A673 (cell line): ENCODE results near the gene UGT1A9. TPM values are rescaled to one million over a fixed set of nuclear protein-coding genes. Genes with fewer than 3 reads are reported as not detected.
"Not testable (repeated sequence)": the region's sequence is repeated elsewhere in the genome, so short reads cannot be mapped to it uniquely, and the experiment has no call there.

ENCODE experiments used
- BruUV-seq: library from RNA; stranded (reverse); fragments of 400-500 nt; replicated peaks from 2 replicates; lab custom pipeline; 2021; lab: Mats Ljungman, UMichigan
- CTCF ChIA-PET: fragments of 300-600 bp; sonication (Branson Sonifier 250); formaldehyde crosslinking; loops from one replicate; lab custom pipeline; 2022; ENCODE audit warnings: antibody characterized with exemption; lab: Charles Lee
- POLR2A ChIA-PET: fragments of 300-600 bp; sonication (Branson Sonifier 250); formaldehyde crosslinking; loops from one replicate; lab custom pipeline; 2022; ENCODE audit warnings: antibody characterized with exemption; ENCODE audit not compliant: low non-redundant PET; lab: Charles Lee
- DNase-seq: peaks from one replicate; pipeline ENCODE4 v3.0.0-alpha.2; 2015; ENCODE audit warnings: low spot score
- H3K27ac ChIP-seq: fragments of 200-600 bp; sonication (generic); 2 replicates; pipeline ENCODE4 v1.5.1; 2016; ENCODE audit warnings: mixed run types, low read depth, mild to moderate bottlenecking, mixed read lengths, antibody characterized with exemption, low read length; ENCODE audit not compliant: poor library complexity, severe bottlenecking
- H3K27me3 ChIP-seq: fragments of 200-600 bp; sonication (generic); replicated peaks from 2 replicates; pipeline ENCODE4 v1.6.1; 2017; ENCODE audit warnings: mixed run types, low read depth, mild to moderate bottlenecking, mixed read lengths, antibody characterized with exemption, low read length; ENCODE audit not compliant: insufficient read depth, poor library complexity
- H3K36me3 ChIP-seq: fragments of 200-600 bp; sonication (generic); 2 replicates; pipeline ENCODE4 v1.6.1; 2016; ENCODE audit warnings: mixed run types, mild to moderate bottlenecking, mixed read lengths, antibody characterized with exemption, low read length; ENCODE audit not compliant: insufficient read depth, poor library complexity, severe bottlenecking
- H3K4me1 ChIP-seq: fragments of 200-600 bp; sonication (generic); 2 replicates; pipeline ENCODE4 v1.6.1; 2017; ENCODE audit warnings: mixed run types, mild to moderate bottlenecking, mixed read lengths, antibody characterized with exemption, low read length; ENCODE audit not compliant: insufficient read depth, poor library complexity, severe bottlenecking
- H3K4me3 ChIP-seq: fragments of 200-600 bp; sonication (generic); 2 replicates; pipeline ENCODE4 v1.5.1; 2016; ENCODE audit warnings: low read depth, mixed run types, mild to moderate bottlenecking, mixed read lengths, low read length; ENCODE audit not compliant: poor library complexity, severe bottlenecking
- H3K9me3 ChIP-seq: fragments of 200-600 bp; sonication (generic); 2 replicates; pipeline ENCODE4 v1.6.1; 2016; ENCODE audit warnings: mixed run types, low read depth, mild to moderate bottlenecking, mixed read lengths, antibody characterized with exemption, low read length; ENCODE audit not compliant: poor library complexity, severe bottlenecking
- CTCF ChIP-seq: fragments of 300-800, 200-600 bp; sonication (generic); conservative IDR thresholded peaks from 2 replicates; pipeline ENCODE4 v1.5.1; 2017; ENCODE audit warnings: low read depth, mild to moderate bottlenecking, antibody characterized with exemption, low read length, moderate library complexity, mixed read lengths
- EZH2 ChIP-seq: fragments of 200-600 bp; sonication (generic); IDR thresholded peaks from 2 replicates; pipeline ENCODE4 v1.6.1; 2017; ENCODE audit warnings: borderline replicate concordance, low read depth, mild to moderate bottlenecking, mixed read lengths, antibody characterized with exemption, low read length; ENCODE audit not compliant: poor library complexity, severe bottlenecking
- intact Hi-C: fragments of 100-400 bp; cut with micrococcal nuclease; formaldehyde crosslinking; loops from one replicate; pipeline ENCODE4 v1.10.0; 2022; ENCODE audit not compliant: unreplicated experiment
- total RNA-seq: library from RNA; stranded (reverse); gene quantifications from 2 replicates; pipeline ENCODE4 v1.2.3, GENCODE V29; 2021

Gene UGT1A9
- total RNA-seq, 1 experiment from 2014 or later = not detected

GRCh38 chr2:233740870-233741269, 69.2 kb downstream of the UGT1A9 start:
- CTCF ChIA-PET = no interaction called here

DNA sequence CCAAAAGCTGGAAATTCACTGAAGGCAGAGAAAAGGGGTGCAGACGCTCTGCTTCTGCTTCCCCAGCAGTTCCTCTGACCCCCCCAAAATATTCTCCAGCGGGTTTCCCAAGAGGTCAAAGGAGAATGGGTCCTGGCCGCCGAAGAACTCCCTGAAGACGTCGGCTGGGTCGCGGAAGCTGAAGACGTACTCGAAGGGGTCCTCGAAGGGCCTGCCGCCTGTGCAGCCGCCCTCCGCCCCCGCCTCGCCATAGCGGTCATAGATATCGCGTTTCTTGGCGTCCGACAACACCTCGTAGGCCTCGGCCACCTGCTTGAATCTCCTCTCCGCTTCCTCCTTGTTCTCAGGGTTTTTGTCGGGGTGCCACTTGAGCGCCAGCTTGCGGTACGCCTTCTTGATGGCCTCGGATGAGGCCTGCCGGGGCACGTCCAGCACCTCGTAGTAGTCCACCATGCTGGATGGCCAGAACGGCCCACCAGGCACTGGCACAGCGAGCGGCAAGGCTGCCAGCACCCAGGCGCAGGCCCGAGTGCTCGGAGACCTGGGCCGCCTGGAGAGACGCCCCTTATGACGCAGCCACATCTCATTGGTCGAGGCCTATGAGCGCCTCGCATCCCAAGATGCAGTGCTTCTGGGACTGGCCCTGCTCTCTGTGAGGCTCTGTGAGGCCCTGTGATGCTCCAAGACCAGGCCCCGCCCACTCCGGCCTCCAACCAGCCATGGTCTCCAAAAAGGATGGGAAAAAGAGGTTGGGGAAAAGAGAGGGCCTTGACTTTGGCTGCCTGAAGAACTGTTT, 72.0 kb downstream of the UGT1A9 start:
- no peak for TF ChIP-seq CTCF
- no peak for TF ChIP-seq EZH2
- intact Hi-C loops = no loop called here
- Histone ChIP-seq H3K4me3 (no peak overlapping the region), H3K9me3 (no peaks in the 10 kb centered on the region), H3K4me1 (no peaks in the 10 kb centered on the region), H3K27me3 (no peaks in the 10 kb centered on the region), H3K36me3 (no peaks in the 10 kb centered on the region), H3K27ac (no peak overlapping the region)
- POLR2A ChIA-PET = no interaction called here
- no peak for DNase-seq
- CTCF ChIA-PET = no interaction called here
- BruUV-seq = no TSS peak

More at GRCh38 chr2:233740870-233741269, 69.2 kb downstream of the UGT1A9 start:
- no peak for DNase-seq
- Histone ChIP-seq H3K27me3 (no peaks in the 10 kb centered on the region), H3K4me1 (no peaks in the 10 kb centered on the region), H3K9me3 (no peaks in the 10 kb centered on the region), H3K4me3 (no peak overlapping the region), H3K36me3 (no peaks in the 10 kb centered on the region), H3K27ac (no peak overlapping the region)
- intact Hi-C loops = no loop called here
- POLR2A ChIA-PET = no interaction called here
- BruUV-seq = no TSS peak
- no peak for TF ChIP-seq CTCF
- no peak for TF ChIP-seq EZH2

GRCh38 chr2:233745073-233745755, 73.5 kb downstream of the UGT1A9 start:
- Histone ChIP-seq H3K36me3 (no peaks in the 10 kb centered on the region), H3K4me1 (no peaks in the 10 kb centered on the region), H3K4me3 (no peak overlapping the region), H3K27ac (no peak overlapping the region), H3K9me3 (no peaks in the 10 kb centered on the region), H3K27me3 (no peaks in the 10 kb centered on the region)
- intact Hi-C loops = no loop called here
- TF ChIP-seq EZH2 = no peak
- no peak for TF ChIP-seq CTCF
- no peak for DNase-seq
- BruUV-seq = no TSS peak
- POLR2A ChIA-PET = no interaction called here
- CTCF ChIA-PET = no interaction called here

DNA sequence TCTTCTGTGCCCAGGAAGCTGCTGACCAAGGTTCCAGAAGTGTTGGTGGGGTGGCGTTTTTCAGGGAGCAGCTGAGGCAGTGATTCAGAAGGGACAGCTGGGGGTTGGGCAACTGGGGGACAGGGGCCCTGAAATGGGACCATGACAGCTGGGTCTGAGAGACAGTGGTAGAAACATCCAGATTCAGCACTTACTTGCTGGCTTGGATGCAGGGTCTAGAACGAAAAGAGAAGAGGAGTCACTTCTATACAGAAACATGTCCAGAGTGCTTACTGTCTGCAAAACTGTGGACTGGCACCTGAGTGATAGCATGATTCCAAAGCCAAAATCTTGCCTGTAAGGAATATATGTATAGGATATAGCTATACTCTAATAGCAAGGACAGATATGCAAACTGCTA, 74.1 kb downstream of the UGT1A9 start:
- DNase-seq, H3K27me3 ChIP-seq, BruUV-seq, H3K4me1 ChIP-seq, H3K27ac ChIP-seq, H3K9me3 ChIP-seq, H3K4me3 ChIP-seq, H3K36me3 ChIP-seq, intact Hi-C loops, CTCF ChIA-PET, POLR2A ChIA-PET: not testable (repeated sequence)
